Nephron progenitor cell (in vitro differentiated cells): ENCODE data around the gene ERBB2.
"Not testable (repeated sequence)": the region's sequence is repeated elsewhere in the genome, so short reads cannot be mapped to it uniquely, and the experiment has no call there.

Experiments used
- DNase-seq: peaks from one replicate; pipeline ENCODE4 v3.0.0; 2021
- H3K27ac Mint-ChIP-seq: 2 replicates; pipeline ENCODE4 v1.8.0; 2021; ENCODE audit warnings: mild to moderate bottlenecking, moderate library complexity, mixed read lengths
- H3K27me3 Mint-ChIP-seq: 2 replicates; pipeline ENCODE4 v1.8.0; 2021; ENCODE audit warnings: mild to moderate bottlenecking, low read depth, mixed read lengths; ENCODE audit not compliant: poor library complexity
- H3K36me3 Mint-ChIP-seq: 2 replicates; pipeline ENCODE4 v1.8.0; 2021; ENCODE audit warnings: low read depth, mixed read lengths
- H3K4me1 Mint-ChIP-seq: 2 replicates; pipeline ENCODE4 v1.8.0; 2021; ENCODE audit warnings: mixed read lengths
- H3K4me3 Mint-ChIP-seq: 2 replicates; pipeline ENCODE4 v1.8.0; 2021; ENCODE audit warnings: mild to moderate bottlenecking, moderate library complexity, mixed read lengths
- H3K9me3 Mint-ChIP-seq: 2 replicates; pipeline ENCODE4 v1.8.0; 2021; ENCODE audit warnings: mild to moderate bottlenecking, moderate library complexity, mixed read lengths
- CTCF ChIP-seq: fragments of 200-600 bp; sonication (generic); IDR thresholded peaks from 2 replicates; pipeline ENCODE4 v1.5.0; 2021; ENCODE audit warnings: antibody characterized with exemption

The ERBB2 gene

GRCh38 chr17:39757931-39758873 lies 58.3 kb downstream of the ERBB2 start:
- no peak overlapping the region for H3K4me3 Mint-ChIP-seq
- H3K4me1 Mint-ChIP-seq = peaks cover 20% of the 10 kb centered on the region
- peaks cover 48% of the 10 kb centered on the region for H3K27me3 Mint-ChIP-seq
- no peak for DNase-seq
- H3K27ac Mint-ChIP-seq = no peak overlapping the region
- TF ChIP-seq CTCF = no peak
- H3K9me3 Mint-ChIP-seq = no peaks in the 10 kb centered on the region
- H3K36me3 Mint-ChIP-seq = no peaks in the 10 kb centered on the region

- no peak overlapping the region for H3K4me3 Mint-ChIP-seq
- no peaks in the 10 kb centered on the region for H3K9me3 Mint-ChIP-seq
- H3K27me3 Mint-ChIP-seq = peaks cover 45% of the 10 kb centered on the region
- H3K4me1 Mint-ChIP-seq = peaks cover 16% of the 10 kb centered on the region
- no peaks in the 10 kb centered on the region for H3K36me3 Mint-ChIP-seq
- H3K27ac Mint-ChIP-seq = no peak overlapping the region
- no peak for DNase-seq
- no peak for TF ChIP-seq CTCF
Measured at GRCh38 chr17:39759204-39759603, 59.3 kb downstream of the ERBB2 start.

- no peak for DNase-seq
- peaks cover 47% of the 10 kb centered on the region for H3K27me3 Mint-ChIP-seq
- no peaks in the 10 kb centered on the region for H3K36me3 Mint-ChIP-seq
Measured at GRCh38 chr17:39761861-39762496, 62.1 kb downstream of the ERBB2 start.

DNA sequence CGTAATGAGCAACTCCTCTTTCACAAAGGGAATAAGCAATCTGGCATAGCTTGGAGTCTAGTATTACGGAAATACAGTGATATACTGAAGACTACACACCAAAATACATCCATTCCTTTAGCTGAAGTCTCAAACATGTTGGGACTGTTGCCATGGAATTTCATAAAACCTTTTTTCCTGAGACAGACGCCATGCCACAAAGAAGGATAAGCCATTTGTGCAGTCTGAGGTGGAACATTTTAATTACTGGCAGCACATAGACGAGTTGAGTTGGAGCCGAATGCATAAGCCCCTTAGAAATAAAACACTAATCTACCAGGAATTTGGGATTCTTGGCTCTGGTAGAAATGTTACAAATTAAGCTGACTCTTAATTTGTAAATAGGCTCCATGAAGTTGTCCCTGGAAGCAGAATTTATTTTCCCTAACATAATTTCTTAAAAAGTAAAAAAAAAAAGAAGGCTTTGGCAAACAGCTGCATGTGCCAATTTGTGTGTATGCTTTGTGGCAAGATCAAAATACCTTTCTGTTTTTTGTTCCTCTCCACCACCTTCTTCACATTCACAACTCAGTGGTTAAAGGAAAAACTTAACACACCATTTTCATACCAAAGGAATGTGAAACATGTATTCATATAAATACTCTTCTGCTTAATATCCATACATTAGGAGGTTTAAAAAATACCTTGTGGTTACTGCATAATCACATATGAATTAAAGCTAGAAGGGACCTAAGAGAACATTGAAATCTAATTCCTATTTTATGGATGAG lies 63.4 kb downstream of the ERBB2 start:
- no peaks in the 10 kb centered on the region for H3K9me3 Mint-ChIP-seq
- H3K27ac Mint-ChIP-seq = no peak overlapping the region
- peaks cover 43% of the 10 kb centered on the region for H3K27me3 Mint-ChIP-seq
- peaks cover 20% of the 10 kb centered on the region for H3K4me1 Mint-ChIP-seq
- DNase-seq = no peak
- no peak for TF ChIP-seq CTCF
- H3K36me3 Mint-ChIP-seq = no peaks in the 10 kb centered on the region
- no peak overlapping the region for H3K4me3 Mint-ChIP-seq

More at GRCh38 chr17:39761861-39762496, 62.1 kb downstream of the ERBB2 start:
- no peak for TF ChIP-seq CTCF
- H3K4me3 Mint-ChIP-seq = no peak overlapping the region
- H3K4me1 Mint-ChIP-seq = peaks cover 15% of the 10 kb centered on the region
- no peak overlapping the region for H3K27ac Mint-ChIP-seq
- no peaks in the 10 kb centered on the region for H3K9me3 Mint-ChIP-seq

- DNase-seq, H3K9me3 Mint-ChIP-seq, H3K27ac Mint-ChIP-seq, H3K4me3 Mint-ChIP-seq, H3K36me3 Mint-ChIP-seq: not testable (repeated sequence)
- H3K27me3 Mint-ChIP-seq = peaks cover 41% of the 10 kb centered on the region
- H3K4me1 Mint-ChIP-seq = peaks cover 25% of the 10 kb centered on the region
Measured at GRCh38 chr17:39764171-39764570, 64.3 kb downstream of the ERBB2 start.

DNA sequence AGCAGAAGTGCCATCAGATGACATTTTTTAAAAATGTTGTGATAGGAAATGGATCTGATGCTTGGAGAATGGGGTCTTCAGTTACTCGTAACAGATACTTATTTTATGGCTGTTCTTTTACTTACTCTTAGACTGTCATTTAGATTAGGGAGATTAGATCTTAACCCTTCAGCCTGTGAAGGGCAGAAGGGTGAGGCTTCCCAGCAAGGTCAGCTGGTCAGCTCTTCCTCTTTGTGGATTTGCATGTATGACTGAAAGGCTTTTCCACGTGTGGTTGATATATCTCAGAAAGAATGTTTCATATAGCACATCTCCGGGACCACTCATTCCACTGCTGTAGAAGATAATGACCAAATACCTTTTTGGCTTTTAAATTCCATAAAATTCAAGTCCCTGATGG lies 65.3 kb downstream of the ERBB2 start:
- no peak overlapping the region for H3K4me3 Mint-ChIP-seq
- peaks cover 34% of the 10 kb centered on the region for H3K27me3 Mint-ChIP-seq
- no peaks in the 10 kb centered on the region for H3K36me3 Mint-ChIP-seq
- no peak for TF ChIP-seq CTCF
- H3K9me3 Mint-ChIP-seq = no peaks in the 10 kb centered on the region
- no peak for DNase-seq
- peaks cover 32% of the 10 kb centered on the region for H3K4me1 Mint-ChIP-seq
- no peak overlapping the region for H3K27ac Mint-ChIP-seq
